ENCODE data around the gene FOXA3.

FOXA3 gene

GRCh38 chr19:45863840-45864628 lies at the start of gene FOXA3:
FOXA3 (plus strand) TSS chr19:45864326; CDS start chr19:45864457, 131 bp downstream.
- DNase-seq (ENCODE audit: low read depth in 2 of 2), result peak; percentile 52 to 54

GRCh38 chr19:45814851-45815480 lies 49.2 kb upstream of the FOXA3 start, which contains the start of gene RSPH6A:
RSPH6A (minus strand) TSS chr19:45815308; CDS start chr19:45815176, 132 bp downstream.
- DNase-seq (ENCODE audit: low read depth in 2 of 2), result no peak

- DNase-seq (ENCODE audit: low read depth in 2 of 2), result no peak
Observed at GRCh38 chr19:45815481-45816216, 48.5 kb upstream of the FOXA3 start.

GRCh38 chr19:45816236-45817009 lies 47.7 kb upstream of the FOXA3 start:
- DNase-seq (ENCODE audit: low read depth in 2 of 2), result no peak

- peak; percentile 90 to 91 for DNase-seq (ENCODE audit: low read depth in 2 of 2)
Observed at GRCh38 chr19:45817010-45817724, 47.0 kb upstream of the FOXA3 start.

- DNase-seq (ENCODE audit: low read depth in 2 of 2), result no peak
Observed at GRCh38 chr19:45817725-45818301, 46.3 kb upstream of the FOXA3 start.

- no peak for DNase-seq (ENCODE audit: low read depth in 2 of 2)
Observed at GRCh38 chr19:45819769-45820168, 44.4 kb upstream of the FOXA3 start.

GRCh38 chr19:45820413-45821102 lies 43.6 kb upstream of the FOXA3 start:
- no peak for DNase-seq (ENCODE audit: low read depth in 2 of 2)

- DNase-seq (ENCODE audit: low read depth in 2 of 2), result no peak
Observed at GRCh38 chr19:45821103-45821521, 43.0 kb upstream of the FOXA3 start.

GRCh38 chr19:45821570-45821969 lies 42.6 kb upstream of the FOXA3 start:
- DNase-seq (ENCODE audit: low read depth in 2 of 2), result no peak

GRCh38 chr19:45822716-45823115 lies 41.4 kb upstream of the FOXA3 start:
- DNase-seq (ENCODE audit: low read depth in 2 of 2), result no peak

GRCh38 chr19:45823182-45823581 lies 40.9 kb upstream of the FOXA3 start:
- no peak for DNase-seq (ENCODE audit: low read depth in 2 of 2)

GRCh38 chr19:45824041-45824471 lies 40.1 kb upstream of the FOXA3 start:
- no peak for DNase-seq (ENCODE audit: low read depth in 2 of 2)

GRCh38 chr19:45824531-45825262 lies 39.4 kb upstream of the FOXA3 start:
- no peak for DNase-seq (ENCODE audit: low read depth in 2 of 2)

GRCh38 chr19:45825263-45825605 lies 38.9 kb upstream of the FOXA3 start:
- DNase-seq (ENCODE audit: low read depth in 2 of 2), result no peak

GRCh38 chr19:45825917-45826893 lies 37.9 kb upstream of the FOXA3 start:
- DNase-seq (ENCODE audit: low read depth in 2 of 2), result no peak

- no peak for DNase-seq (ENCODE audit: low read depth in 2 of 2)
Observed at GRCh38 chr19:45826934-45827333, 37.2 kb upstream of the FOXA3 start.

GRCh38 chr19:45827459-45828093 lies 36.5 kb upstream of the FOXA3 start:
- no peak for DNase-seq (ENCODE audit: low read depth in 2 of 2)
